ENCODE measurements around the gene MAF. TPM values are rescaled to one million over a fixed set of nuclear protein-coding genes. Genes with fewer than 3 reads are reported as not detected.

The MAF gene
- total RNA-seq, 1 donor from 2014 or later: 14.5 TPM

- peaks cover 31% of the 10 kb centered on the region for H3K27me3 Mint-ChIP-seq (ENCODE audit: low read depth)
- no peak for DNase-seq (ENCODE audit: low spot score)
- H3K4me3 Mint-ChIP-seq (ENCODE audit: unreplicated experiment): no peak overlapping the region
- no peaks in the 10 kb centered on the region for H3K9me3 Mint-ChIP-seq (ENCODE audit: low read depth)
- peaks cover 13% of the 10 kb centered on the region for H3K4me1 Mint-ChIP-seq (ENCODE audit: low read depth)
- H3K27ac Mint-ChIP-seq (ENCODE audit: unreplicated experiment): no peak overlapping the region
- H3K36me3 Mint-ChIP-seq (ENCODE audit: low read depth): no peaks in the 10 kb centered on the region
- no peak for TF ChIP-seq CTCF (IDR thresholded peaks at IDR 0.05)
Measured at GRCh38 chr16:79573071-79573470, 27.5 kb downstream of the MAF start.

- H3K27ac Mint-ChIP-seq (ENCODE audit: unreplicated experiment): no peak overlapping the region
- H3K36me3 Mint-ChIP-seq (ENCODE audit: low read depth): no peaks in the 10 kb centered on the region
- peaks cover 13% of the 10 kb centered on the region for H3K4me1 Mint-ChIP-seq (ENCODE audit: low read depth)
- no peak for TF ChIP-seq CTCF (IDR thresholded peaks at IDR 0.05)
- H3K27me3 Mint-ChIP-seq (ENCODE audit: low read depth): peaks cover 28% of the 10 kb centered on the region
- no peak for DNase-seq (ENCODE audit: low spot score)
- no peaks in the 10 kb centered on the region for H3K9me3 Mint-ChIP-seq (ENCODE audit: low read depth)
- no peak overlapping the region for H3K4me3 Mint-ChIP-seq (ENCODE audit: unreplicated experiment)
Measured at GRCh38 chr16:79571903-79572535, 28.5 kb downstream of the MAF start.

- Mint-ChIP-seq H3K9me3 (ENCODE audit: low read depth) (no peaks in the 10 kb centered on the region), H3K36me3 (ENCODE audit: low read depth) (no peaks in the 10 kb centered on the region), H3K4me3 (ENCODE audit: unreplicated experiment) (no peak overlapping the region), H3K27ac (ENCODE audit: unreplicated experiment) (no peak overlapping the region), H3K27me3 (ENCODE audit: low read depth) (peaks cover 25% of the 10 kb centered on the region), H3K4me1 (ENCODE audit: low read depth) (peaks cover 13% of the 10 kb centered on the region)
- no peak for TF ChIP-seq CTCF (IDR thresholded peaks at IDR 0.05)
- no peak for DNase-seq (ENCODE audit: low spot score)
Measured at GRCh38 chr16:79571065-79571902, 29.3 kb downstream of the MAF start.

- Mint-ChIP-seq H3K9me3 (ENCODE audit: low read depth) (no peaks in the 10 kb centered on the region), H3K4me1 (ENCODE audit: low read depth) (no peaks in the 10 kb centered on the region), H3K36me3 (ENCODE audit: low read depth) (no peaks in the 10 kb centered on the region), H3K4me3 (ENCODE audit: unreplicated experiment) (no peak overlapping the region), H3K27me3 (ENCODE audit: low read depth) (peaks cover 1% of the 10 kb centered on the region), H3K27ac (ENCODE audit: unreplicated experiment) (no peak overlapping the region)
- DNase-seq (ENCODE audit: low spot score): no peak
- no peak for TF ChIP-seq CTCF (IDR thresholded peaks at IDR 0.05)
Measured at GRCh38 chr16:79564671-79565107, 35.8 kb downstream of the MAF start.

GRCh38 chr16:79563921-79564320 lies 36.6 kb downstream of the MAF start:
- Mint-ChIP-seq H3K27me3 (ENCODE audit: low read depth) (peaks cover 2% of the 10 kb centered on the region), H3K4me1 (ENCODE audit: low read depth) (no peaks in the 10 kb centered on the region), H3K9me3 (ENCODE audit: low read depth) (no peaks in the 10 kb centered on the region), H3K4me3 (ENCODE audit: unreplicated experiment) (no peak overlapping the region), H3K27ac (ENCODE audit: unreplicated experiment) (no peak overlapping the region), H3K36me3 (ENCODE audit: low read depth) (no peaks in the 10 kb centered on the region)
- no peak for TF ChIP-seq CTCF (IDR thresholded peaks at IDR 0.05)
- no peak for DNase-seq (ENCODE audit: low spot score)
